Measurements from ENCODE around the gene NELL1. TPM values are rescaled to one million over a fixed set of nuclear protein-coding genes. Genes with fewer than 3 reads are reported as not detected.

Gene NELL1
- total RNA-seq, 2 donors from 2014 or later, result not detected

DNA sequence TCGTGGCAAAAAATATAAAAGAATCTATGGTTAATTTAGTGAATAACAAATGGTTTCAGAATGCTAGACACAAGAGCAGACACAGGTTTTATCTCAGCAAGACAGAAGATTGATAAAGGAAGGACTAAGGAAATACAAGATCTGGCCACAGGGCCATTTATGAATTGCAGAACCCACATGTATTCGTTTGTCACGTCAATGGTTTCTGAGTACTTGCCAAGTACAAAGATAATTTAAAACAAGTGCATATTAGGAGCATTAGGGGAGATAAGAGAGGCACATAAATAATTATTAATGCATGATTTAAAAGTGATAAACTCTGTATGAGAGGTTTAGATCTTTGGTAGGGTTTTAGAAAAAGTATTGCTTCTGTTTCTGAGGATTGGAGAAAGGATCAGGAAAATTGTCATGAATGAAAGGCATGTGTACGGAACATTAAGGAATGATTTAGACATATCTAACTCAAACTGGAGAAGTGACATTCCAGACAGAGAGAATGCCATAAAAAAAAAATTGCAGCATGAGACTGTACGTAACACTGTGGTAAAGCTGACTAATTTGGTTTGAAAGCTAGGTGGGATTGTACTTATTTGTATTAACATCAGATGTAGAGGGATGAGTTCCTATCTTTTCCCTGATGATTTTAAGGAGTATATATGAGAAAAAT is 727.1 kb downstream of the NELL1 start:
- intact Hi-C loops (cut with DNase I), result no loop called here
- ATAC-seq, result no peak
- no peaks in the 10 kb centered on the region for H3K36me3 ChIP-seq (replicated peaks in 1 of 2; ENCODE audit: insufficient read depth in 1 of 2, low read depth in 2 of 2)
- no peak for DNase-seq
- no peak overlapping the region for H3K4me3 ChIP-seq
- TF ChIP-seq CTCF (IDR thresholded peaks at IDR 0.05), result no peak
- TF ChIP-seq POLR2A (IDR thresholded peaks at IDR 0.05), result no peak
- H3K4me1 ChIP-seq, result no peaks in the 10 kb centered on the region
- no peak overlapping the region for H3K27ac ChIP-seq
- no peaks in the 10 kb centered on the region for H3K9me3 ChIP-seq
- H3K27me3 ChIP-seq, result no peaks in the 10 kb centered on the region
- 13 to 29% methylated on average over 5 of the region's 5 CpGs for WGBS, 2 donors

DNA sequence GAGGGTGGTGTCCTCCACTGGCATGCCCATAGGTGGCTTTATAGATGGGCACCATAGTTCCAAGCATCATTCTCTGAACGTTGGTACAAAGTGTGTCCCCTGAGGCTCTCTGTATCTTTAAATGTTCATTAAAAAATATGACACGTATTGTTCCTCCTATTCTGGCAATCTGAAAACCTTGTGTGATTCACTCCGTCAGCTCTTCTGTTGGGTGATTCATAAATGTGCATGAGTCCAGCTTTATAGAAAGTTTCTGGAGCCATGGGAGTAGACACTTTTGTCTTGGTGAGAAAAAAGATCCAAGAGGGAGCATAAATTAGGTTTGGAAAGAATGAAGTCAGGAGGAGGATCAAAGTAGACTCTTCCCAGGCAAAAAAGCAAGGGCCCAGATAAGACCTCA is 728.8 kb downstream of the NELL1 start:
- Histone ChIP-seq H3K36me3 (replicated peaks in 1 of 2; ENCODE audit: insufficient read depth in 1 of 2, low read depth in 2 of 2) (no peaks in the 10 kb centered on the region), H3K4me1 (no peaks in the 10 kb centered on the region), H3K27me3 (no peaks in the 10 kb centered on the region), H3K9me3 (no peaks in the 10 kb centered on the region), H3K27ac (no peak overlapping the region), H3K4me3 (no peak overlapping the region)
- DNase-seq (no peak), ATAC-seq (no peak)
- TF ChIP-seq CTCF (IDR thresholded peaks at IDR 0.05) (no peak), POLR2A (IDR thresholded peaks at IDR 0.05) (no peak)
- WGBS, 2 donors, result 49 to 58% methylated on average over 3 of the region's 3 CpGs
- intact Hi-C loops (cut with DNase I), result no loop called here

DNA sequence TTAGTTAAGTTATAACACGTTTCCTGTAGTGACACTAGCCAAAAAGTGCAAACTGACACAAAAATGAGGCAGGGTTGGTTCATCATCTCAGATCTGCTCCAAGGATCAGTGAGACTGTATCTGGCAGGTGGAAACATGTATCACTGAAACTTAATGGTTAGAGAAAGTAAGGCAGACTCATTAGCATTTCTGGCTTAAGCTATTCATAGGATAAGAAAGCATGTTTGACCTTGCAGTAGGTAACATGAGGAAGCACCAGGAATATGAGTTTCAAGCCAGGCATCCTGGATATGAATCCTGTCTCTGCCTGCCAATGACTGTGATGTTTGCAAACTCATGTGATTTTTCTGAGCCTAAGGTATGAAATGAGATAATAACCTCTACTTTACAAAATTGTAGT is 732.1 kb downstream of the NELL1 start:
- ATAC-seq (no peak), DNase-seq (no peak)
- TF ChIP-seq POLR2A (IDR thresholded peaks at IDR 0.05), result no peak

DNA sequence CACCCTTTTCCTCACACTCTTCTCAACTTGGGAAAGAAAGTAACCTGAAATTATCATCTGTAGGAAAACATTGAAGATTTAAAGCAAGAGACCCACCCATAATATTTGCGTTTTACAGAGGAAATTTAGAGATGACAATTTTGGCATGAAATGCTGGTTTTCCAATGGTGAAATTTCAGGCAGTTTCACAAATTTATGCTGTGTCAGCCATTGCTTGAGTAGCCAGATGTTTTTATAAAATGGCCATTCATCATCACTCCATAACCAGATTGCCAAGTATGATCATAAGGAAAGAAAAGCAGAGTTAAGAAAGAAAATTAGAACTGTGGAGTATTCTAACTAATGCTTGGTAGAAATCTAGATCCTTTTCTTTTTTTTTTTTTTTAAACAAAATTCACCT is 732.9 kb downstream of the NELL1 start:
- ATAC-seq (no peak), DNase-seq (no peak)
- Histone ChIP-seq H3K4me1 (no peaks in the 10 kb centered on the region), H3K4me3 (no peak overlapping the region), H3K9me3 (no peaks in the 10 kb centered on the region), H3K27me3 (no peaks in the 10 kb centered on the region), H3K36me3 (replicated peaks in 1 of 2; ENCODE audit: insufficient read depth in 1 of 2, low read depth in 2 of 2) (no peaks in the 10 kb centered on the region), H3K27ac (no peak overlapping the region)
- intact Hi-C loops (cut with DNase I), result no loop called here
- TF ChIP-seq CTCF (IDR thresholded peaks at IDR 0.05) (no peak), POLR2A (IDR thresholded peaks at IDR 0.05) (no peak)
- WGBS, 2 donors, result 74 to 78% methylated on average over 1 of the region's 1 CpG

More for the DNA sequence above, 732.1 kb downstream of the NELL1 start:
- no peaks in the 10 kb centered on the region for H3K27me3 ChIP-seq
- no peaks in the 10 kb centered on the region for H3K36me3 ChIP-seq (replicated peaks in 1 of 2; ENCODE audit: insufficient read depth in 1 of 2, low read depth in 2 of 2)
- no peaks in the 10 kb centered on the region for H3K9me3 ChIP-seq
- no peak overlapping the region for H3K4me3 ChIP-seq
- H3K4me1 ChIP-seq, result no peaks in the 10 kb centered on the region
- WGBS, 2 donors, result 19 to 38% methylated on average over 1 of the region's 1 CpG
- H3K27ac ChIP-seq, result no peak overlapping the region
- intact Hi-C loops (cut with DNase I), result no loop called here

- Histone ChIP-seq H3K27me3 (no peaks in the 10 kb centered on the region), H3K9me3 (no peaks in the 10 kb centered on the region), H3K36me3 (replicated peaks in 1 of 2; ENCODE audit: insufficient read depth in 1 of 2, low read depth in 2 of 2) (no peaks in the 10 kb centered on the region), H3K4me3 (no peak overlapping the region), H3K4me1 (no peaks in the 10 kb centered on the region), H3K27ac (no peak overlapping the region)
- no peak for ATAC-seq
- no peak for TF ChIP-seq POLR2A (IDR thresholded peaks at IDR 0.05)
- TF ChIP-seq CTCF (IDR thresholded peaks at IDR 0.05), result no peak
- intact Hi-C loops (cut with DNase I), result no loop called here
- no peak for DNase-seq
Observed at GRCh38 chr11:21403069-21403468, 733.7 kb downstream of the NELL1 start.

All from body of pancreas (tissue), 4 donors.